Mammary epithelial cell (primary cell): Measurements from ENCODE around the gene TGFBI.

Experiments
- EZH2 ChIP-seq: IDR thresholded peaks from 2 replicates; pipeline ENCODE4 v1.6.1; 2012; ENCODE audit warnings: low read length, inconsistent platforms, borderline replicate concordance
- TF ChIP-seq, protein P1 (sequence below), 2 donors: IDR thresholded peaks in 1 of 2; conservative IDR thresholded peaks in 1 of 2; 2 replicates each; pipeline ENCODE4 v1.5.1; 2011 to 2012; ENCODE audit warnings: inconsistent platforms in 2 of 2, low read length in 2 of 2, mild to moderate bottlenecking in 2 of 2, control low read depth in 1 of 2, low read depth in 1 of 2; ENCODE audit not compliant: insufficient read depth in 1 of 2; ENCODE audit errors: extremely low read depth in 1 of 2

DNA sequence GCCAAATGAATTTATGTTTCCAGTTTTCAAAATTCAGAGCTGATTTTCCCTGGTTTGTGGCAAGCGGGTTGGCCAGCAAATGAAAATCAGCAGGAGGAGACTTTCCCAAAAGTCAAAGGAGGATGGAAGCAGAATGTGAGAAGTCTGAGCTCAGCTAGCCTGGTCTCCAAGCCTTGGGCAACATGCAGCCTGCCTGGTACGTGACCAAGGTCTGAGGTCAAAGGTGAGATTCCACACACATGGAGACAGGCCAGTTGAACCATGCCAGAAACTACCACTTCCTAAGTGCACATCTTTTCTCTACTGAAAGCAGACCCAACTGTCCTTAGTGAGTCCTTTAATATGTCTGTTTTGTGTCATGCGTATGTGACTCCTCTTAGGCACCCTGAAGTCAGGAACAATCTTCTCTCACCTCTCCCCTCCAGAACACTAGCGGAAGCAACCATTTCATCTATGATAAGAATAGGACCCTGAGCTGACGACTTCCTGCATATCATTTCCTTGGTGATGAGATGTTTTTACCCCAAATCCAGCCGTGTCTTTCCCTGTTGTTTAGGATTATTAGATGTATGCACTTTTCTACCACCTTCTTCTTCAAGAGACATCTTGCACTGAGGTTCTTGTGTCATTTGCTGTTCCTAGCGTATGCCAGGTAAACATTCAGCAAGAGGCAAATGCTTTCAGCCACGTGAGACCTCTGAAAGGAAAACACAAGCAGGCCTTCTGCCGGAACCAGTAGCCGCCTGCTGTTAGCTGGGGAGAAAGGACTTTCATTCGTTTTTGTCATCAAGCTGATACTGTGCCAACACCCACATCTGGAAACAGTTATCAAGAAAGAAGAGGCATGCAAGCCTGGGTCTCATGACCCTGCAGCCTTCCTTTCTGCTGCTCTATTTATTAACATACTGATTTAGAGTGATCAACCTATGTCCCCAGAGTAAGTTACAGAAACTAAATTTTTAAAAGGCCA, 9.7 kb upstream of the TGFBI start:
- TF ChIP-seq EZH2, result no peak
- TF ChIP-seq, protein P1, sequence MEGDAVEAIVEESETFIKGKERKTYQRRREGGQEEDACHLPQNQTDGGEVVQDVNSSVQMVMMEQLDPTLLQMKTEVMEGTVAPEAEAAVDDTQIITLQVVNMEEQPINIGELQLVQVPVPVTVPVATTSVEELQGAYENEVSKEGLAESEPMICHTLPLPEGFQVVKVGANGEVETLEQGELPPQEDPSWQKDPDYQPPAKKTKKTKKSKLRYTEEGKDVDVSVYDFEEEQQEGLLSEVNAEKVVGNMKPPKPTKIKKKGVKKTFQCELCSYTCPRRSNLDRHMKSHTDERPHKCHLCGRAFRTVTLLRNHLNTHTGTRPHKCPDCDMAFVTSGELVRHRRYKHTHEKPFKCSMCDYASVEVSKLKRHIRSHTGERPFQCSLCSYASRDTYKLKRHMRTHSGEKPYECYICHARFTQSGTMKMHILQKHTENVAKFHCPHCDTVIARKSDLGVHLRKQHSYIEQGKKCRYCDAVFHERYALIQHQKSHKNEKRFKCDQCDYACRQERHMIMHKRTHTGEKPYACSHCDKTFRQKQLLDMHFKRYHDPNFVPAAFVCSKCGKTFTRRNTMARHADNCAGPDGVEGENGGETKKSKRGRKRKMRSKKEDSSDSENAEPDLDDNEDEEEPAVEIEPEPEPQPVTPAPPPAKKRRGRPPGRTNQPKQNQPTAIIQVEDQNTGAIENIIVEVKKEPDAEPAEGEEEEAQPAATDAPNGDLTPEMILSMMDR (conservative IDR thresholded peaks at IDR 0.05 in 1 of 2, IDR thresholded peaks at IDR 0.05 in 1 of 2; ENCODE audit: extremely low read depth in 1 of 2, insufficient read depth in 1 of 2, low read depth in 1 of 2, low read length in 2 of 2), result no peak
